IMR-90 (cell line): ENCODE measurements around the gene MCM5. TPM values are rescaled to one million over a fixed set of nuclear protein-coding genes. Genes with fewer than 3 reads are reported as not detected.

ENCODE experiments used
- ATAC-seq: fragments of 200-7000 bp; cut with Tn5 transposase; 2 replicates; pipeline ENCODE4 v1.9.1; 2020; ENCODE audit warnings: low read depth, mild to moderate bottlenecking, moderate library complexity
- BruUV-seq: library from RNA; stranded (reverse); fragments of 400-500 nt; replicated peaks from 2 replicates; lab custom pipeline; 2021; lab: Mats Ljungman, UMichigan
- CTCF ChIA-PET: fragments of 300-600 bp; formaldehyde crosslinking; extraction: SDS; loops from one replicate; lab custom pipeline; 2021; ENCODE audit warnings: antibody characterized with exemption; lab: Yijun Ruan, JAX
- POLR2A ChIA-PET: fragments of 300-600 bp; sonication (Branson Sonifier 250); formaldehyde crosslinking; loops from one replicate; lab custom pipeline; 2022; ENCODE audit warnings: antibody characterized with exemption; ENCODE audit not compliant: unreplicated experiment; lab: Charles Lee
- DNase-seq: peaks from one replicate; pipeline ENCODE4 v3.0.0; 2013
- H2AFZ ChIP-seq: replicated peaks from 2 replicates; pipeline ENCODE3; 2013; ENCODE audit warnings: low read length, mild to moderate bottlenecking; ENCODE audit not compliant: poor library complexity
- H2AK5ac ChIP-seq: 2 replicates; pipeline ENCODE4 v1.6.1; 2013; ENCODE audit warnings: low read depth, low read length, inconsistent platforms
- H2AK9ac ChIP-seq: replicated peaks from 2 replicates; pipeline ENCODE3; 2013; ENCODE audit warnings: mild to moderate bottlenecking, low read depth, low read length, moderate library complexity; ENCODE audit not compliant: poor library complexity
- H2BK120ac ChIP-seq: 2 replicates; pipeline ENCODE4 v1.6.1; 2013; ENCODE audit warnings: low read depth, low read length, inconsistent platforms
- H2BK15ac ChIP-seq: 3 replicates; pipeline ENCODE4 v1.6.1; 2013; ENCODE audit warnings: low read depth, low read length, inconsistent platforms
- H2BK20ac ChIP-seq: 2 replicates; pipeline ENCODE4 v1.6.1; 2013; ENCODE audit warnings: low read depth, mild to moderate bottlenecking, inconsistent platforms, low read length, moderate library complexity
- H2BK5ac ChIP-seq: 2 replicates; pipeline ENCODE4 v1.6.1; 2013; ENCODE audit warnings: mild to moderate bottlenecking, low read depth, low read length, inconsistent platforms; ENCODE audit not compliant: poor library complexity, severe bottlenecking
- H3K14ac ChIP-seq: replicated peaks from 2 replicates; pipeline ENCODE4 v1.6.1; 2013; ENCODE audit warnings: low read depth, low read length, inconsistent platforms
- H3K18ac ChIP-seq: 2 replicates; pipeline ENCODE4 v1.6.1; 2013; ENCODE audit warnings: low read depth, low read length, control low read depth
- H3K23ac ChIP-seq: 2 replicates; pipeline ENCODE4 v1.6.1; 2013; ENCODE audit warnings: low read depth, low read length, inconsistent platforms
- H3K27ac ChIP-seq: 2 replicates; pipeline ENCODE4 v1.5.1; 2013; ENCODE audit warnings: mild to moderate bottlenecking, control low read depth, low read length; ENCODE audit not compliant: insufficient read depth
- H3K27me3 ChIP-seq: 2 replicates; pipeline ENCODE4 v1.6.1; 2013; ENCODE audit warnings: low read length; ENCODE audit not compliant: control insufficient read depth, insufficient read depth
- H3K36me3 ChIP-seq: 2 replicates; pipeline ENCODE4 v1.6.1; 2013; ENCODE audit warnings: low read length, mixed read lengths; ENCODE audit not compliant: control insufficient read depth, insufficient read depth
- H3K4ac ChIP-seq: 2 replicates; pipeline ENCODE4 v1.6.1; 2013; ENCODE audit warnings: low read depth, low read length, inconsistent platforms
- H3K4me1 ChIP-seq: 2 replicates; pipeline ENCODE4 v1.6.1; 2013; ENCODE audit warnings: low read length, mixed read lengths; ENCODE audit not compliant: control insufficient read depth, insufficient read depth
- H3K4me2 ChIP-seq: 2 replicates; pipeline ENCODE4 v1.6.1; 2013; ENCODE audit warnings: low read depth, mild to moderate bottlenecking, control low read depth, low read length, moderate library complexity
- H3K4me3 ChIP-seq: 2 replicates; pipeline ENCODE4 v1.5.1; 2013; ENCODE audit warnings: low read depth, mild to moderate bottlenecking, control low read depth, low read length, moderate library complexity; ENCODE audit not compliant: insufficient read depth
- H3K56ac ChIP-seq: 2 replicates; pipeline ENCODE4 v1.6.1; 2013; ENCODE audit warnings: low read length, inconsistent platforms; ENCODE audit not compliant: insufficient read depth; ENCODE audit errors: extremely low read depth
- H3K79me1 ChIP-seq, 2 experiments: 2 replicates each; pipeline ENCODE4 v1.6.1; 2013; ENCODE audit warnings: low read length in 2 of 2, inconsistent platforms in 1 of 2, low read depth in 1 of 2
- H3K9ac ChIP-seq: 2 replicates; pipeline ENCODE4 v1.6.1; 2013; ENCODE audit warnings: low read depth, low read length, control low read depth
- H3K9me1 ChIP-seq: 2 replicates; pipeline ENCODE4 v1.6.1; 2013; ENCODE audit warnings: low read length, inconsistent platforms; ENCODE audit not compliant: insufficient read depth
- H3K9me3 ChIP-seq: 2 replicates; pipeline ENCODE4 v1.6.1; 2013; ENCODE audit warnings: low read length; ENCODE audit not compliant: control insufficient read depth, insufficient read depth
- H4K20me1 ChIP-seq: 2 replicates; pipeline ENCODE4 v1.6.1; 2013; ENCODE audit warnings: low read length, inconsistent platforms; ENCODE audit not compliant: insufficient read depth
- H4K5ac ChIP-seq: 2 replicates; pipeline ENCODE4 v1.6.1; 2013; ENCODE audit warnings: mild to moderate bottlenecking, low read depth, low read length, control low read depth
- H4K8ac ChIP-seq, 2 experiments: 2 replicates each; pipeline ENCODE4 v1.6.1; 2013; ENCODE audit warnings: low read depth in 2 of 2, low read length in 2 of 2, control low read depth in 1 of 2, inconsistent platforms in 1 of 2
- H4K91ac ChIP-seq: 2 replicates; pipeline ENCODE4 v1.6.1; 2013; ENCODE audit warnings: low read depth, low read length, inconsistent platforms; ENCODE audit not compliant: insufficient read depth
- BHLHE40 ChIP-seq: fragments of 150-350 bp; IDR thresholded peaks from 2 replicates; pipeline ENCODE4 v1.6.1; 2016; ENCODE audit warnings: mild to moderate bottlenecking, low read depth, low read length
- CEBPB ChIP-seq: IDR thresholded peaks from 2 replicates; pipeline ENCODE4 v1.6.1; 2012; ENCODE audit warnings: low read depth, low read length, improper control_type of control experiment
- CHD1 ChIP-seq: IDR thresholded peaks from 2 replicates; pipeline ENCODE4 v1.6.1; 2012; ENCODE audit warnings: low read depth, low read length, improper control_type of control experiment
- ELK1 ChIP-seq: fragments of 150-350 bp; IDR thresholded peaks from 2 replicates; pipeline ENCODE4 v1.6.1; 2016; ENCODE audit warnings: low read depth, mild to moderate bottlenecking, low read length, moderate library complexity, borderline replicate concordance
- FOS ChIP-seq: fragments of 150-350 bp; IDR thresholded peaks from 2 replicates; pipeline ENCODE4 v1.6.1; 2016; ENCODE audit warnings: low read depth, low read length
- MAFK ChIP-seq: IDR thresholded peaks from 2 replicates; pipeline ENCODE4 v1.6.1; 2012; ENCODE audit warnings: low read depth, low read length, improper control_type of control experiment
- MAZ ChIP-seq: IDR thresholded peaks from 2 replicates; pipeline ENCODE4 v1.6.1; 2012; ENCODE audit warnings: low read depth, mild to moderate bottlenecking, low read length, improper control_type of control experiment, moderate library complexity, borderline replicate concordance
- MXI1 ChIP-seq: IDR thresholded peaks from 2 replicates; pipeline ENCODE4 v1.6.1; 2012; ENCODE audit warnings: low read depth, mild to moderate bottlenecking, low read length, moderate library complexity, borderline replicate concordance
- NFE2L2 ChIP-seq: fragments of 150-350 bp; IDR thresholded peaks from 2 replicates; pipeline ENCODE4 v1.6.1; 2016; ENCODE audit warnings: low read depth, mild to moderate bottlenecking, low read length
- POLR2A ChIP-seq: IDR thresholded peaks from 2 replicates; pipeline ENCODE4 v1.6.1; 2012; ENCODE audit warnings: mild to moderate bottlenecking, low read depth, low read length
- RAD21 ChIP-seq: IDR thresholded peaks from 2 replicates; pipeline ENCODE4 v1.6.1; 2012; ENCODE audit warnings: low read length, improper control_type of control experiment
- RCOR1 ChIP-seq: IDR thresholded peaks from 2 replicates; pipeline ENCODE4 v1.6.1; 2012; ENCODE audit warnings: mild to moderate bottlenecking, low read length, improper control_type of control experiment; ENCODE audit not compliant: insufficient replicate concordance
- RFX5 ChIP-seq: IDR thresholded peaks from 2 replicates; pipeline ENCODE4 v1.8.0; 2012; ENCODE audit warnings: low read depth, mild to moderate bottlenecking, low read length, moderate library complexity
- SMC3 ChIP-seq: fragments of 150-350 bp; IDR thresholded peaks from 2 replicates; pipeline ENCODE4 v1.6.1; 2016; ENCODE audit warnings: low read depth, mild to moderate bottlenecking, antibody characterized with exemption, low read length, moderate library complexity
- USF2 ChIP-seq: fragments of 150-350 bp; IDR thresholded peaks from 2 replicates; pipeline ENCODE4 v1.6.1; 2017; ENCODE audit warnings: mild to moderate bottlenecking, antibody characterized with exemption, low read length, low read depth
- WGBS, 2 experiments: methylation state at CpG; one replicate each; pipeline versions ENCODE4 v1.1.5 to v1.1.7; 2013; ENCODE audit warnings: missing lambda C conversion rate in 2 of 2; ENCODE audit not compliant: insufficient read length in 1 of 2; ENCODE audit errors: extremely low coverage in 2 of 2; 5-methylcytosine and 5-hydroxymethylcytosine counted together
- dilution Hi-C: fragments of 300-500 bp; cut with HindIII; formaldehyde crosslinking; loops from one replicate; pipeline ENCODE4 v1.14.3; 2018; ENCODE audit warnings: low sequenced_read_pairs; ENCODE audit not compliant: unreplicated experiment
- in situ Hi-C: fragments of 300-500 bp; cut with MboI; formaldehyde crosslinking; loops from 3 replicates; pipeline ENCODE4 v1.14.3; 2019; ENCODE audit warnings: low sequenced_read_pairs, inconsistent platforms, mixed read lengths
- intact Hi-C: fragments of 100-400 bp; cut with micrococcal nuclease; formaldehyde crosslinking; loops from 2 replicates; pipeline ENCODE4 v1.10.0; 2022
- polyA plus RNA-seq, 3 experiments: library from polyadenylated mRNA; depleted of rRNA; stranded (reverse); fragments of >200 nt; gene quantifications; 2 replicates each; pipeline ENCODE4 v1.2.3, GENCODE V29; 2012; ENCODE audit warnings: low replicate concordance in 1 of 3
- total RNA-seq: library from RNA; depleted of rRNA; stranded (reverse); fragments of >200 nt; gene quantifications from 2 replicates; pipeline ENCODE4 v1.2.3, GENCODE V29; 2012
- TF ChIP-seq, protein P1 (sequence below): conservative IDR thresholded peaks from 2 replicates; pipeline ENCODE4 v1.5.1; 2012; ENCODE audit warnings: mild to moderate bottlenecking, low read depth, low read length, improper control_type of control experiment

MCM5 gene
- total and polyA plus RNA-seq, 2 of the 4 experiments (the other 2 are of a cell fraction), result 43.0 to 58.6 TPM

DNA sequence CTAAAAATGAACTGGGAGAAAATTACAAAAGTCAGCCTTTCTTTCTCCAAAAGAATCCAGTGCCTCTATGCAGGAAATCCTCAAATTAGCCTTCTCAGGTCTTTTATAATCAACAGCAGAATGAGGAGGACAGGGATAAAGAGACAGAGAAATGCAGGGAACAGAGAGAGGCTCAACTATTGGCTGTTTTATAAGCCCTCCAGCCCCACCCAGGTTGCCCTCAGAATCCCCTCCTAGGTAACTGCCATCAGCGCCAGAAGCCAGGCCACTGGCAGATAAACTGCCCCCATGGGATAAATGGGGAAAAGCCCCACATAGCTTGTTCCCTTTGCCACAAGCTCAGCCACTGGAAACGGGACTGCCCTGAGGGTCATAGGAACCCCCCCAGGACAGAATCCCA is 29.9 kb upstream of the MCM5 start:
- no peak overlapping the region; the same call in 1 of the 2 replicates for H4K91ac ChIP-seq
- no peaks in the 10 kb centered on the region for H4K20me1 ChIP-seq
- dilution Hi-C loops, result no loop called here
- no peak for DNase-seq
- intact Hi-C loops, result no loop called here
- no TSS peak for BruUV-seq
- H3K36me3 ChIP-seq, result no peaks in the 10 kb centered on the region
- no peak overlapping the region for H3K27ac ChIP-seq
- H3K4ac ChIP-seq, result no peak overlapping the region
- no peak overlapping the region for H3K14ac ChIP-seq
- no peak overlapping the region for H3K4me3 ChIP-seq
- no peak overlapping the region for H3K23ac ChIP-seq
- no peak overlapping the region for H3K9ac ChIP-seq
- H2AFZ ChIP-seq, result no peak overlapping the region
- in situ Hi-C loops, result no loop called here
- no peak overlapping the region for H3K56ac ChIP-seq
- no peaks in the 10 kb centered on the region for H3K9me3 ChIP-seq
- no peak for ATAC-seq
- H3K9me1 ChIP-seq, result peaks cover 1% of the 10 kb centered on the region; the same call in 1 of the 2 replicates
- ChIA-PET POLR2A (no interaction called here), CTCF (interaction anchor here (0.9 kb wide), 1 partner anchor 11 kb away, joined by 4 read pairs; the partner anchor contains the start of gene HMOX1)
- no peaks in the 10 kb centered on the region for H3K27me3 ChIP-seq
- peak overlapping the region; percentile 20; the same call in 1 of the 2 replicates for H2BK120ac ChIP-seq
- H3K4me1 ChIP-seq, result peaks cover 8% of the 10 kb centered on the region
- peak overlapping the region in 1 of 2 experiments; percentile 9; a peak in 1 of 4 replicates for H4K8ac ChIP-seq
- peak overlapping the region; percentile 66; the same call in 1 of the 2 replicates for H2BK20ac ChIP-seq
- no peak overlapping the region for H3K4me2 ChIP-seq
- TF ChIP-seq FOS (no peak), RCOR1 (no peak), USF2 (no peak), CEBPB (no peak), CHD1 (no peak), RFX5 (no peak), RAD21 (no peak), BHLHE40 (no peak), ELK1 (no peak), SMC3 (no peak), MAFK (no peak), NFE2L2 (no peak), MAZ (no peak), MXI1 (no peak), POLR2A (no peak)
- TF ChIP-seq, protein P1, sequence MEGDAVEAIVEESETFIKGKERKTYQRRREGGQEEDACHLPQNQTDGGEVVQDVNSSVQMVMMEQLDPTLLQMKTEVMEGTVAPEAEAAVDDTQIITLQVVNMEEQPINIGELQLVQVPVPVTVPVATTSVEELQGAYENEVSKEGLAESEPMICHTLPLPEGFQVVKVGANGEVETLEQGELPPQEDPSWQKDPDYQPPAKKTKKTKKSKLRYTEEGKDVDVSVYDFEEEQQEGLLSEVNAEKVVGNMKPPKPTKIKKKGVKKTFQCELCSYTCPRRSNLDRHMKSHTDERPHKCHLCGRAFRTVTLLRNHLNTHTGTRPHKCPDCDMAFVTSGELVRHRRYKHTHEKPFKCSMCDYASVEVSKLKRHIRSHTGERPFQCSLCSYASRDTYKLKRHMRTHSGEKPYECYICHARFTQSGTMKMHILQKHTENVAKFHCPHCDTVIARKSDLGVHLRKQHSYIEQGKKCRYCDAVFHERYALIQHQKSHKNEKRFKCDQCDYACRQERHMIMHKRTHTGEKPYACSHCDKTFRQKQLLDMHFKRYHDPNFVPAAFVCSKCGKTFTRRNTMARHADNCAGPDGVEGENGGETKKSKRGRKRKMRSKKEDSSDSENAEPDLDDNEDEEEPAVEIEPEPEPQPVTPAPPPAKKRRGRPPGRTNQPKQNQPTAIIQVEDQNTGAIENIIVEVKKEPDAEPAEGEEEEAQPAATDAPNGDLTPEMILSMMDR, result no peak
- H2AK5ac ChIP-seq, result no peak overlapping the region
- H3K18ac ChIP-seq, result no peak overlapping the region
- H2AK9ac ChIP-seq, result no peak overlapping the region
- no peak overlapping the region for H2BK5ac ChIP-seq
- WGBS, 2 experiments, result 100% methylated on average over 1 of the region's 2 CpGs; no CpG with 5 or more reads in 1 of the 2 experiments
- no peak overlapping the region for H4K5ac ChIP-seq
- H2BK15ac ChIP-seq, result peak overlapping the region; percentile 88; the same call in 1 of the 3 replicates
- H3K79me1 ChIP-seq, result no peaks in the 10 kb centered on the region
